ENCODE data around the gene SGTA.

The SGTA gene

DNA sequence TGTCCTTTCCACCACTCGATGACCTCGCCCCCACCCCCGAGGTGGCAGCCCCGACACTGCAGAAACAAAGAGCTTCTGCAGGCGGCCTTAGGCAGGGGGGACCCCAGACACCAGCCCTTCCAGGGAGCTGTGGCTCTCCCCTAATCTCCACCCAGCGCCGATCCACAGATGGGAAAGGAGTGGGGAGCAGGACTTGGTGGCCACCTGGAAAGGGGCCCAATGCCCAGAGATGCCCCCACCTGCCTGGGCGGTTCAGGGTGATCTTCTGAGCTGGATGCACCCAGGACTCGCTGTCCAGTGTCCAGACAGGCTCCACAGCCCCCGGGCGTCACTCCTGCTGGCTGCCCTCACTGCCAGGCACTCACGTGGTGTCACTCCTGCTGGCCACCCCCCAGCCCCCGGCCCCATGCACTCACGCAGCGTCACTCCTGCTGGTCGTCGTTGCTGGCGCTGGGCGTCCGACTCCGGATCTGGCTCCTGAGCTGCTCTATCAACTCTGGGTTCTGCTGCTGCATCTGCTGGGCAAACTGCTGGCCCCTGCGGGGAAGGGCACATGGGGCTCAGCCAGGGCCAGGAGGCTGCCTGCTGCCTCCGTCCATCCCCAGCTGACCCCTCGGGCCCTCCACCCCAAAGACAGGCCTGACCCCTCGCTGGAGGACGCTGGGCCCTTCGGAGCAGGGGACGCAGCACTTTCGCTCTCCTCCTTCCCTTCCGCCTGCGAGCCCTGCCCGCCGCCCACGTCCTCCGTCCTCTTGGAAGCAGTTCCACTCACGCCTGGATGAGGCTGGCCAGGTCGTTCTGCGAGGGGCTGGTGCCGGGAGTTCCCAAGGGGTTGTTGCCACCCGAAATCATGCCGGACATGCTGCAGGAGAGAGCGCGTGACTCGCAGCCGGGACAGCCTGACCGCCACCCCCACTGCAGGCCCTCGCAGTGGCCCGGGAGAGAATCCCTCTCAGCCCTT is 25.9 kb downstream of the SGTA start:
- H4K20me1 ChIP-seq (ENCODE audit: insufficient read depth, low read length) = no peaks in the 10 kb centered on the region
- no peaks in the 10 kb centered on the region for H3K9me2 ChIP-seq (ENCODE audit: low read depth, low read length)
- no peak overlapping the region for H3K4me3 ChIP-seq (ENCODE audit: low read depth, low read length, poor library complexity, severe bottlenecking)
- H3K36me3 ChIP-seq (ENCODE audit: insufficient read depth, low read length) = peaks cover 70% of the 10 kb centered on the region
- no peaks in the 10 kb centered on the region for H3K9me3 ChIP-seq (ENCODE audit: low read length)
- no peak overlapping the region for H2AFZ ChIP-seq (ENCODE audit: low read length)
- no peak overlapping the region for H3K9ac ChIP-seq (ENCODE audit: low read length)
- no peaks in the 10 kb centered on the region for H3K4me1 ChIP-seq (ENCODE audit: insufficient read depth, low read length, severe bottlenecking)
- no peaks in the 10 kb centered on the region for H3F3A ChIP-seq (ENCODE audit: insufficient read depth, low read length)
- TF ChIP-seq, protein P1, sequence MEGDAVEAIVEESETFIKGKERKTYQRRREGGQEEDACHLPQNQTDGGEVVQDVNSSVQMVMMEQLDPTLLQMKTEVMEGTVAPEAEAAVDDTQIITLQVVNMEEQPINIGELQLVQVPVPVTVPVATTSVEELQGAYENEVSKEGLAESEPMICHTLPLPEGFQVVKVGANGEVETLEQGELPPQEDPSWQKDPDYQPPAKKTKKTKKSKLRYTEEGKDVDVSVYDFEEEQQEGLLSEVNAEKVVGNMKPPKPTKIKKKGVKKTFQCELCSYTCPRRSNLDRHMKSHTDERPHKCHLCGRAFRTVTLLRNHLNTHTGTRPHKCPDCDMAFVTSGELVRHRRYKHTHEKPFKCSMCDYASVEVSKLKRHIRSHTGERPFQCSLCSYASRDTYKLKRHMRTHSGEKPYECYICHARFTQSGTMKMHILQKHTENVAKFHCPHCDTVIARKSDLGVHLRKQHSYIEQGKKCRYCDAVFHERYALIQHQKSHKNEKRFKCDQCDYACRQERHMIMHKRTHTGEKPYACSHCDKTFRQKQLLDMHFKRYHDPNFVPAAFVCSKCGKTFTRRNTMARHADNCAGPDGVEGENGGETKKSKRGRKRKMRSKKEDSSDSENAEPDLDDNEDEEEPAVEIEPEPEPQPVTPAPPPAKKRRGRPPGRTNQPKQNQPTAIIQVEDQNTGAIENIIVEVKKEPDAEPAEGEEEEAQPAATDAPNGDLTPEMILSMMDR (IDR thresholded peaks at IDR 0.05; ENCODE audit: low read length) = no peak
- no peak for TF ChIP-seq EZH2 (IDR thresholded peaks at IDR 0.05; ENCODE audit: borderline replicate concordance, low read length)
- H3K27ac ChIP-seq (ENCODE audit: low read depth, low read length, poor library complexity, severe bottlenecking) = no peak overlapping the region
- no peaks in the 10 kb centered on the region for H3K79me2 ChIP-seq (ENCODE audit: insufficient read depth, low read length)
- H3K4me2 ChIP-seq (ENCODE audit: low read length) = no peak overlapping the region
- H3K27me3 ChIP-seq (ENCODE audit: insufficient read depth, low read length) = no peaks in the 10 kb centered on the region

DNA sequence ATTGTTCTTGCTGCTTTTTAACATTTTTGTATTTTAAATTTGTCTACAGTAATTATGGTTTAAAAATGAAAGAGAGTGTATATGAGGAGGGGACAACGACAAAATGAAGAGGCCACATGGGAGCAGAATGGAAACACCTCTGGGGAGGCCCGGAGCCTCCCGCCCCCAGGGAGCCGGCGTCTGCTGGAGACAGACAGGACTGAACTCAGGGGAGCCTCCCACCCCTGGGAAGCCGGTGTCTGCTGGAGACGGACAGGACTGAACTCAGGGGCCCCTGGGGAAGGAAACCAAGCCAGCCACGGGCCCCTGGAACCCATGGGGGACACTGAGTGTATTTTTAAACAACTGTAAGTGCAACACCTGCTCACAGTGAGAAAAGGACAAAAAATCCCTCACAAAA is 26.6 kb downstream of the SGTA start:
- Histone ChIP-seq H3K9ac (ENCODE audit: low read length) (no peak overlapping the region), H3K4me2 (ENCODE audit: low read length) (no peak overlapping the region), H3K27me3 (ENCODE audit: insufficient read depth, low read length) (no peaks in the 10 kb centered on the region), H3K79me2 (ENCODE audit: insufficient read depth, low read length) (no peaks in the 10 kb centered on the region), H3K4me3 (ENCODE audit: low read depth, low read length, poor library complexity, severe bottlenecking) (no peak overlapping the region), H3K4me1 (ENCODE audit: insufficient read depth, low read length, severe bottlenecking) (no peaks in the 10 kb centered on the region), H3K36me3 (ENCODE audit: insufficient read depth, low read length) (peaks cover 64% of the 10 kb centered on the region), H3F3A (ENCODE audit: insufficient read depth, low read length) (no peaks in the 10 kb centered on the region), H4K20me1 (ENCODE audit: insufficient read depth, low read length) (no peaks in the 10 kb centered on the region), H2AFZ (ENCODE audit: low read length) (no peak overlapping the region), H3K9me2 (ENCODE audit: low read depth, low read length) (no peaks in the 10 kb centered on the region), H3K27ac (ENCODE audit: low read depth, low read length, poor library complexity, severe bottlenecking) (no peak overlapping the region), H3K9me3 (ENCODE audit: low read length) (no peaks in the 10 kb centered on the region)
- TF ChIP-seq, protein P1 (IDR thresholded peaks at IDR 0.05; ENCODE audit: low read length) = no peak
- TF ChIP-seq EZH2 (IDR thresholded peaks at IDR 0.05; ENCODE audit: borderline replicate concordance, low read length) = no peak

DNA sequence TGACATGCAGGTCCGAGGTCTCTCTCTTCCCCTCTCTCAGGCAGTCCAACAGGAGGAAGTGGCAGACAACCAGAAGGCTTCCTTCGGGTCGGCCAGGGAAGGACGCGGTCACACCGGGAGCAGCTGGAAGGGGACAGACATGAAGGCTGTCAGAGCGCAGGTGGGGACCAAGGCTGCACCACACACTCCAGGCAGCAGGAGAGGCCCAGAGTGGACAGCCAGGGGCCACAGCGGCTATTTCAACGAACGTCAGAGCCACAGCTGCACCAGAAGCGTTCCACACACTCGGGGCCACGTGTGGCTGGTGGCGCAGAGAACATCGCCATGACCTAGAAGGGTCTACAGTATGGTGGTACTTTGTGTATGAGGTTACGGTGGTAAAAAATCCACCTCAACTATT is 27.3 kb downstream of the SGTA start:
- no peaks in the 10 kb centered on the region for H3K9me3 ChIP-seq (ENCODE audit: low read length)
- H3K4me3 ChIP-seq (ENCODE audit: low read depth, low read length, poor library complexity, severe bottlenecking) = no peak overlapping the region
- TF ChIP-seq, protein P1 (IDR thresholded peaks at IDR 0.05; ENCODE audit: low read length) = no peak
- no peak for TF ChIP-seq EZH2 (IDR thresholded peaks at IDR 0.05; ENCODE audit: borderline replicate concordance, low read length)
- H3K9ac ChIP-seq (ENCODE audit: low read length) = no peak overlapping the region
- peaks cover 58% of the 10 kb centered on the region for H3K36me3 ChIP-seq (ENCODE audit: insufficient read depth, low read length)
- no peaks in the 10 kb centered on the region for H3K79me2 ChIP-seq (ENCODE audit: insufficient read depth, low read length)
- no peak overlapping the region for H3K27ac ChIP-seq (ENCODE audit: low read depth, low read length, poor library complexity, severe bottlenecking)
- H3F3A ChIP-seq (ENCODE audit: insufficient read depth, low read length) = no peaks in the 10 kb centered on the region
- H4K20me1 ChIP-seq (ENCODE audit: insufficient read depth, low read length) = no peaks in the 10 kb centered on the region
- no peaks in the 10 kb centered on the region for H3K9me2 ChIP-seq (ENCODE audit: low read depth, low read length)
- no peaks in the 10 kb centered on the region for H3K4me1 ChIP-seq (ENCODE audit: insufficient read depth, low read length, severe bottlenecking)
- no peaks in the 10 kb centered on the region for H3K27me3 ChIP-seq (ENCODE audit: insufficient read depth, low read length)
- H2AFZ ChIP-seq (ENCODE audit: low read length) = no peak overlapping the region
- no peak overlapping the region for H3K4me2 ChIP-seq (ENCODE audit: low read length)

Data from OCI-LY1 (cell line).